Mesenteric fat pad (tissue), 1 donor: Measurements from ENCODE around the gene CCDC66. TPM values are rescaled to one million over a fixed set of nuclear protein-coding genes. Genes with fewer than 3 reads are reported as not detected.
A peak's percentile ranks its signal among the peaks of the same experiment; 100 is the strongest.
"Not testable (repeated sequence)": the region's sequence is repeated elsewhere in the genome, so short reads cannot be mapped to it uniquely, and the experiment has no call there.

ENCODE experiments used
- DNase-seq: peaks from one replicate; pipeline ENCODE4 v3.0.0-alpha.2; 2020; ENCODE audit warnings: low spot score
- long read RNA-seq: library from polyadenylated mRNA; unstranded; transcript quantifications from one replicate; pipeline ENCODE4 v2.0.0, GENCODE V29; 2020
- total RNA-seq: library from RNA; stranded (reverse); fragmentation: NEBNext Ultra II Directional; extraction: Animal tissue kit (Norgen Biotek cat#: 25700); gene quantifications from one replicate; pipeline ENCODE4 v1.2.1, GENCODE V29; 2021
- donor health status: DM: yes; HTN: yes; CAD: no.

Gene CCDC66
- total RNA-seq, result 23.2 TPM
- long read RNA-seq, partial matches to known transcripts, result 15 of 29 reads
- long read RNA-seq, other reads (novel, unspliced or antisense), result 14 of 29 reads

DNA sequence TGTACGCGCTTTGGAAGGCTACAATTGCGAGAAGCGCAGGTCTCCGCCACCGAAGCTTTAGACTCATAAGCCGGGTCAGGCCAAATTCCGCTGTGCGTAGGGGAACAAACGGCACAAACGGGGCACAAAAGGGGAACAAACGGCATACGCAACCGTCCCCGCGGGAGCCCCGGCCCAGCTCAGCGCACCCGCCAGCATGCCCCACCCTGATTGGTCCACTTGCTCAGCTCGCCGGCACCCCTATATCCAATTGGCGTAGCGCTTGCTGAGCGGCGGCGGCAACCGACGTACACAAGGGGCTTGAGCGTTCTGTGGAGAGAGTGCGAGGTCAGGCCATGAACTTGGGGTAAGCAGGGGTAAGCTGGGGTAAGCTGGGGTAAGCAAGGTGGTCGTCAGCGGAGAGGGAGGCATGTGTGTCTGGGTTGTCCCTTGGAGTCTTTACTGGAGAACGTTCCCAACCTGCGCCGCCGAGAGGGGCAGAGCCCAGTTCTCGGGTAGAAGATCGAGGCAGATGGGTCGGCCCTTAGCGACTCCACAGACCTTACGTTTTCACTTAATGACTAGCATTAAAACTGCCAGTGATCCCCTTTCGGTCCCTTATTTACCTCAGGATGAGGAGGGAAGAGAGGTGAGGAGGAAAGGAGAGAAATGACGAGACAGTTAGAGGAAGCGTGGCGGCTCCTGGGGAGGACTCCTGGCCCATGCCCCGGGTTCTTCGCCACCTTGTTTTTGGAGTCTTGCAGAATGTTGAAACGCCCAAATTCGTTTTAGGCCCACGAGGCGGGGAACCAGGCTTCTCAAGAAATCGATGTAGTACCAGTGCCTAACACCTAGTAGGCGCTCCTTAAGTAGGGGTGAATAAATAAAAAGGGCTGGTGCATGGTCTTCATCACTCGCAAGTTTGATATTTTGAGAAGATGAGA is at the start of gene CCDC66:
CCDC66 (plus strand) TSS at position 268 of the 923 bp plus-strand sequence; CDS start at position 336, 68 bp downstream.
- DNase-seq, result peak; percentile 98

GRCh38 chr3:56519641-56520040 is 37.3 kb upstream of the CCDC66 start:
- no peak for DNase-seq

DNA sequence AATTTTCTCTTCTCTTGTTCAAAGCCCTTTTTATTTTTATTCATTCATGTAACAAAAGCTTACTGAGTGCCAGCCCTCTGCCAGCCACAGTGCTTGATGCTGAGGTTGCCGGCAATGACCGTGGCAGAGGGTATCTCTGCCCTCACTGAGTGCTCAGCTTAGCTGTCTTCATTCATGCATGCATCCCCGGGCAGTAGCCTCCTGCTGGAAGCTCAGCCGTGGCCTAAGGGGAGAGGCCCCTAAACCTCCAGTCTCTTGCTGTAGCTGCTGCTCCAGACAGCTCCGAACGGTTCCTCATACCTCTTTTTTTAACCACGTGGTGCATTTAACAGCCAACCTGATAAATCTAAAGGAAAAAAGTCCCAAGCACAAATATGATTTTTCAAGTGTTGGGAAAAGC is 34.6 kb upstream of the CCDC66 start:
- DNase-seq, result no peak

DNA sequence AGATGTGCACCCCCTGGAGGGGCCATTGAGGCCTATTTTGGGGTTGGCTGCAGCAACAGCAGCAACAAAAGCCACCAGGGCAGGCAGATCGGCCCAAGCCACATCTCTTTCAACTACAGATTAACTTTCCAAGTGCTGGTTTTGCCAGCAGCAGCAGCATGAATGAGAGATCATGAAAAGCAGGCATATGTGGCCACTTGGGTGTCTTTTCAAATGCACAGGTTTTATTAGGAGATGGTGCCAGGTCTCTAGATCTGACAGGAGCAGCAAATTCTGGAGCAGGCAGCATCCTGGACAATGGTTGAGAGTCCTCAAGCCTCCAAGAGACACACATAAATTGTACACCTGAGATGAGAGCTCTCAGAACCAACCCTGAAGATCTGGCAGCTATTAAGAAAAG is 31.7 kb upstream of the CCDC66 start:
- no peak for DNase-seq

DNA sequence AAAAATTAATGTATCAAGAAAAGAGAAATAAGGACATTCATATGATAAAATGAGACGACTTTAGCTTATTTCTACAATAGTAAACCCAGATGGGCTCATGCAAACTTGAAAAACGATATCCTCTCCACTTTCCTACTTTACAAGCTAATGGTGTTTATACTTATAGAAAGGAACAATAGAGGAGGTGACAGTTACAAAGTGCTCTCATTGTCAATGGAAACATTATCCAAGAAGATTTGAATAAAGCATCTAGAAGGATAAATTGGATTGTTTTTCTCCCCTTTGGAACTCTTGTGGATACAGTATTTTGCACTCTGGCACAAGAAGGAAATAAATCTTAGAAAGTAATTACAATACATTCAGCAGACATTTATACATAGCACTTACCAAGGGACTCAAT is 20.2 kb upstream of the CCDC66 start:
- DNase-seq, result no peak

DNA sequence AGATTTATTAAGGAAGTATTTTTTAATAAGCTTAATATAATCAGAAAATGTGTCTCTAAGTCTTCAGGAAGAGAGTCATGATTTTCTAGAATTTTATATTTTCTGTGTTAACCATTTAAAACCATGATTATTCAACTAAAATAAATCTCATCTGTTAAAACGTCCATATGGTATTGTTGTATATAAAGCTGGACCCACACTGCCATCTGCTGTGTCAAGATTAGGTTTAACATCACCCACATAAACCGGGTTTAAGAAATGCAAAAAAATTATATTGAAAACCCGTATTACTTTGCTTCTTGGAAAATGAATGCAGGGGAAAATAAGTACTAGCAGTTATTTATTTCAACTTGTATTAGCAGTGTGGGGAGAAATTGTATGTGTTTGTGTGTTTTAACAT is 9.5 kb upstream of the CCDC66 start:
- DNase-seq, result no peak

GRCh38 chr3:56557831-56558170 is 826 bp downstream of the CCDC66 start:
- no peak for DNase-seq

DNA sequence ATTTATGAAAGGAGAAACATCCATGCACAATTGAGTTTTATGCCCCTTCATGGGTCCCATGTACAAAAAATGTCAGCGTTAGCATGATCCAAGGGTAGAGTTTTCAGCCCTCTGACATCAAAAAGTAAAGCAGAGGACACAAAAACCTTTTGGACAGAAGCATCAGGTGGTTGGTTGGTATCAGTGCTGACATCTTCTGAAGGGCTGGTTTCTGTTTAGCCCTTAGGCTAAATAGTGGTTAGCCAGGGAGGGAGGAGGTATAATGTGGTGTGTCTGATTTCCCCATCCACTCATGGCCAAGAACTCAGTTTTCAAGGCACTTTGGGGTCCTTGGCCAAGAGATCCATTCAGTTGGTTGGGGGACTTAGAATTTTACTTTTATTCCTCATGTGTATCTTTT is 16.5 kb downstream of the CCDC66 start:
- DNase-seq, result no peak

GRCh38 chr3:56581941-56582340 is 25.0 kb downstream of the CCDC66 start:
- not testable (repeated sequence) for DNase-seq

DNA sequence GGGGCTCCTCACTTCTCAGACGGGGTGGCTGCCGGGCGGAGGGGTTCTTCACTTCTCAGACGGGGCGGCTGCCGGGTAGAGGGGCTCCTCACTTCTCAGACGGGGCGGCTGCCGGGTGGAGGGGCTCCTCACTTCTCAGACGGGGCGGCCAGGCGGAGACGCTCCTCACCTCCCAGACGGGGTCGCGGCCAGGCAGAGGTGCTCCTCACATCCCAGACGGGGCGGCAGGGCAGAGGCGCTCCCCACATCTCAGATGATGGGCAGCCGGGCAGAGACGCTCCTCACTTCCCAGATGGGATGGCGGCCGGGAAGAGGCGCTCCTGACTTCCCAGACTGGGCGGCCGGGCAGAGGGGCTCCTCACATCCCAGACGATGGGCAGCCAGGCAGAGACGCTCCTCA is 27.3 kb downstream of the CCDC66 start:
- DNase-seq, result not testable (repeated sequence)

GRCh38 chr3:56590814-56591213 is 33.8 kb downstream of the CCDC66 start:
- no peak for DNase-seq

GRCh38 chr3:56591262-56591661 is 34.3 kb downstream of the CCDC66 start:
- no peak for DNase-seq

GRCh38 chr3:56593455-56594158 is 36.6 kb downstream of the CCDC66 start:
- no peak for DNase-seq

GRCh38 chr3:56595975-56596840 is 39.2 kb downstream of the CCDC66 start:
- no peak for DNase-seq

- not testable (repeated sequence) for DNase-seq
Observed at GRCh38 chr3:56608479-56608878, 51.5 kb downstream of the CCDC66 start.

- DNase-seq, result no peak
Observed at GRCh38 chr3:56610669-56611335, 53.8 kb downstream of the CCDC66 start.

- no peak for DNase-seq
Observed at GRCh38 chr3:56611364-56611763, 54.4 kb downstream of the CCDC66 start.

DNA sequence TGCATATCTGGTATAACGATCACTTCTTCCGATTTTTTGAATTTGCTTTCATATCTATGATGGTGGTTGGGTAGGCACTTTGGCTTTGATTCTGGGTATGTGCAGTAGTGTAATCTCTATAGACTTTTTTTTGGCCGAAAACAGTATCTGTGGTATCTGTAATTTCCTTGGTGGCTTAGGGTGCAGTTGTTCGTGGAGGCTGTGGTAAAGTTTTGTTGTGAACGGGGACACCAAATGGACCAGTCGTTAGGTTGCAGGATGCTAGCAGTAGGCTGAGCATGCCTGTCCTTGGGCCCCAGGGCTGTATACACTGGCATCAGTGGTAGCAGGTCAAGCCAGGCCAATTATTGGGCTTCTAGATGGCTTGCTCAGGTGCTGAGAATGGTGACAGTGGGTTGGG is 55.2 kb downstream of the CCDC66 start:
- DNase-seq, result no peak

DNA sequence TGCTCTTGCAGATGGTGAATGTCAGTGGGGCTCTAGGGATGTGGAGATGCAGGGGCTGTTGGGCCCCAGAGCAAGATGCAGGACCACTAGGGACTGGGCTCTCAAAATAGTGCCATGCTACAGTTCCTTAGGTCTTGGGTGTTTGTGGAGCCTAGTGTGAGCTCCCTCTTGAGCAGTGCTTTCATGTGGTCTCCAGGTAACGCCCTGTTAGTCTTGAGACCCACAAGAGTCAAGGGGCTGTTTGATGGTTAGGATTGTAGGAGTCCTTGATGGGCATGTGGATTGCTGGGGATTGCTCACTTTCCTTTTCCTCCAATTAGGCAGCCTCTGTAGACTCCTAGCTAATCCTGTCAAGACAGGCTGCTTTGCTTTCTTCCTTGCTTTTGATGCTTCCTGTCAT is 56.0 kb downstream of the CCDC66 start:
- DNase-seq, result no peak

- DNase-seq, result no peak
Observed at GRCh38 chr3:56616478-56617006, 59.6 kb downstream of the CCDC66 start.

- no peak for DNase-seq
Observed at GRCh38 chr3:56620371-56620770, 63.4 kb downstream of the CCDC66 start.
